H9 (cell line): Measurements from ENCODE around the gene GNAT3. TPM values are rescaled to one million over a fixed set of nuclear protein-coding genes. Genes with fewer than 3 reads are reported as not detected.

Source experiments
- DNase-seq: peaks from one replicate; pipeline ENCODE4 v3.0.0-alpha.2; 2017
- H2AFZ ChIP-seq: one replicate; pipeline ENCODE4 v1.6.1; 2013; ENCODE audit warnings: mild to moderate bottlenecking, low read length, control low read depth, moderate library complexity
- H2AK5ac ChIP-seq: 2 replicates; pipeline ENCODE4 v1.6.1; 2013; ENCODE audit warnings: low read length, control low read depth, mixed read lengths; ENCODE audit not compliant: insufficient read length
- H2BK120ac ChIP-seq: one replicate; pipeline ENCODE4 v1.6.1; 2013; ENCODE audit warnings: low read depth, mild to moderate bottlenecking, low read length, control low read depth, inconsistent platforms; ENCODE audit not compliant: poor library complexity, severe bottlenecking
- H2BK12ac ChIP-seq: 2 replicates; pipeline ENCODE4 v1.6.1; 2013; ENCODE audit warnings: low read length, control low read depth, mixed read lengths, low read depth; ENCODE audit not compliant: insufficient read length
- H2BK15ac ChIP-seq: 2 replicates; pipeline ENCODE4 v1.6.1; 2013; ENCODE audit warnings: low read depth, low read length, control low read depth
- H2BK20ac ChIP-seq: one replicate; pipeline ENCODE4 v1.6.1; 2013; ENCODE audit warnings: low read depth, mild to moderate bottlenecking, low read length, control low read depth, inconsistent platforms; ENCODE audit not compliant: poor library complexity, severe bottlenecking
- H2BK5ac ChIP-seq: 2 replicates; pipeline ENCODE4 v1.6.1; 2013; ENCODE audit warnings: low read length, control low read depth, mixed read lengths; ENCODE audit not compliant: insufficient read length
- H3K14ac ChIP-seq: 2 replicates; pipeline ENCODE4 v1.6.1; 2013; ENCODE audit warnings: low read length, control low read depth; ENCODE audit not compliant: insufficient read depth
- H3K18ac ChIP-seq: 2 replicates; pipeline ENCODE4 v1.6.1; 2013; ENCODE audit warnings: low read depth, mild to moderate bottlenecking, mixed read lengths, low read length, control low read depth; ENCODE audit not compliant: insufficient read length
- H3K23ac ChIP-seq: 2 replicates; pipeline ENCODE4 v1.6.1; 2013; ENCODE audit warnings: low read length, control low read depth, mixed read lengths, low read depth; ENCODE audit not compliant: insufficient read length
- H3K23me2 ChIP-seq: 2 replicates; pipeline ENCODE4 v1.6.1; 2013; ENCODE audit warnings: low read depth, mild to moderate bottlenecking, mixed read lengths, low read length, control low read depth; ENCODE audit not compliant: insufficient read length, poor library complexity, severe bottlenecking
- H3K27ac ChIP-seq: 2 replicates; pipeline ENCODE4 v1.5.1; 2013; ENCODE audit warnings: low read length, control low read depth, mixed read lengths, low read depth; ENCODE audit not compliant: insufficient read length
- H3K27me3 ChIP-seq: 2 replicates; pipeline ENCODE4 v1.6.1; 2013; ENCODE audit warnings: low read length, control low read depth, inconsistent platforms; ENCODE audit not compliant: insufficient read depth
- H3K4ac ChIP-seq: 2 replicates; pipeline ENCODE4 v1.6.1; 2013; ENCODE audit warnings: low read depth, mild to moderate bottlenecking, control low read depth, inconsistent platforms, low read length, moderate library complexity
- H3K4me1 ChIP-seq: 2 replicates; pipeline ENCODE4 v1.6.1; 2013; ENCODE audit warnings: low read length, control low read depth, inconsistent platforms; ENCODE audit not compliant: insufficient read depth
- H3K4me2 ChIP-seq: 2 replicates; pipeline ENCODE4 v1.6.1; 2013; ENCODE audit warnings: low read length, control low read depth, mixed read lengths; ENCODE audit not compliant: insufficient read length, insufficient read depth
- H3K56ac ChIP-seq: 2 replicates; pipeline ENCODE4 v1.6.1; 2013; ENCODE audit warnings: low read depth, mild to moderate bottlenecking, mixed read lengths, low read length, control low read depth; ENCODE audit not compliant: insufficient read length
- H3K79me1 ChIP-seq: 2 replicates; pipeline ENCODE4 v1.6.1; 2013; ENCODE audit warnings: low read depth, mild to moderate bottlenecking, moderate library complexity, low read length, control low read depth, inconsistent platforms; ENCODE audit not compliant: insufficient read depth, poor library complexity, severe bottlenecking
- H3K79me2 ChIP-seq: 2 replicates; pipeline ENCODE4 v1.6.1; 2013; ENCODE audit warnings: low read length, control low read depth, inconsistent platforms; ENCODE audit not compliant: insufficient read depth
- H3K9ac ChIP-seq: 2 replicates; pipeline ENCODE4 v1.6.1; 2013; ENCODE audit warnings: low read length, control low read depth, mixed read lengths; ENCODE audit not compliant: insufficient read length; ENCODE audit errors: extremely low read depth
- H3K9me3 ChIP-seq: one replicate; pipeline ENCODE4 v1.6.1; 2013; ENCODE audit warnings: low read depth, low read length, inconsistent platforms; ENCODE audit not compliant: control insufficient read depth
- H3T11ph ChIP-seq: one replicate; pipeline ENCODE4 v1.6.1; 2013; ENCODE audit warnings: mild to moderate bottlenecking, low read length, control low read depth, inconsistent platforms
- H4K20me1 ChIP-seq: one replicate; pipeline ENCODE4 v1.6.1; 2013; ENCODE audit not compliant: control insufficient read depth, insufficient read length, insufficient read depth
- H4K5ac ChIP-seq: 2 replicates; pipeline ENCODE4 v1.6.1; 2013; ENCODE audit warnings: low read depth, mild to moderate bottlenecking, mixed read lengths, low read length, control low read depth; ENCODE audit not compliant: insufficient read length
- H4K8ac ChIP-seq: replicated peaks from 2 replicates; pipeline ENCODE4 v1.6.1; 2013; ENCODE audit warnings: low read length, control low read depth, mixed read lengths, low read depth; ENCODE audit not compliant: insufficient read length
- H4K91ac ChIP-seq: 2 replicates; pipeline ENCODE4 v1.6.1; 2013; ENCODE audit warnings: low read depth, mild to moderate bottlenecking, moderate library complexity, mixed read lengths, low read length, control low read depth; ENCODE audit not compliant: insufficient read length
- H3K27ac Mint-ChIP-seq, 3 experiments: 2 replicates in 2 of 3; 3 replicates in 1 of 3; pipeline ENCODE4 v1.8.0; 2020 to 2021; ENCODE audit warnings: mixed read lengths in 3 of 3, mild to moderate bottlenecking in 1 of 3, moderate library complexity in 1 of 3
- H3K27me3 Mint-ChIP-seq: 2 replicates; pipeline ENCODE4 v1.8.0; 2021; ENCODE audit warnings: low read depth, mild to moderate bottlenecking, moderate library complexity, mixed read lengths
- H3K36me3 Mint-ChIP-seq, 3 experiments: 2 replicates in 2 of 3; 3 replicates in 1 of 3; pipeline ENCODE4 v1.8.0; 2020 to 2021; ENCODE audit warnings: low read depth in 3 of 3, mixed read lengths in 3 of 3; ENCODE audit not compliant: insufficient read depth in 1 of 3
- H3K4me1 Mint-ChIP-seq, 2 experiments: 2 replicates each; pipeline ENCODE4 v1.8.0; 2020; ENCODE audit warnings: mixed read lengths in 2 of 2
- H3K4me3 Mint-ChIP-seq, 2 experiments: 2 replicates in 1 of 2; 3 replicates in 1 of 2; pipeline ENCODE4 v1.8.0; 2020 to 2021; ENCODE audit warnings: mild to moderate bottlenecking in 2 of 2, mixed read lengths in 2 of 2, moderate library complexity in 1 of 2
- H3K9me3 Mint-ChIP-seq, 2 experiments: 2 replicates in 1 of 2; 3 replicates in 1 of 2; pipeline ENCODE4 v1.8.0; 2020; ENCODE audit warnings: mild to moderate bottlenecking in 2 of 2, mixed read lengths in 2 of 2, moderate library complexity in 1 of 2
- CTCF ChIP-seq: fragments of 200-600 bp; sonication (generic); conservative IDR thresholded peaks from 3 replicates; pipeline ENCODE4 v1.8.0; 2021; ENCODE audit warnings: antibody characterized with exemption, mild to moderate bottlenecking
- WGBS: extraction: QIAGEN DNeasy Blood & Tissue Kit; methylation state at CpG from one replicate; pipeline ENCODE4 v1.1.7; 2013; ENCODE audit warnings: missing lambda C conversion rate, low lambda C conversion rate, mixed read lengths; ENCODE audit not compliant: insufficient read length; ENCODE audit errors: extremely low coverage; 5-methylcytosine and 5-hydroxymethylcytosine counted together
- total RNA-seq: library from RNA; stranded (reverse); gene quantifications from 2 replicates; pipeline ENCODE4 v1.2.1, GENCODE V29; 2021

Gene GNAT3
- total RNA-seq, 1 experiment from 2014 or later, result not detected

GRCh38 chr7:80508440-80508839, 3.4 kb downstream of the GNAT3 start:
- no peak overlapping the region for H4K5ac ChIP-seq
- H2BK12ac ChIP-seq, result no peak overlapping the region
- Mint-ChIP-seq H3K9me3 (no peaks in the 10 kb centered on the region; a peak in 1 of 5 replicates), H3K27ac (no peak overlapping the region), H3K27me3 (no peaks in the 10 kb centered on the region), H3K4me3 (no peak overlapping the region), H3K36me3 (no peaks in the 10 kb centered on the region), H3K4me1 (no peaks in the 10 kb centered on the region)
- no peak overlapping the region for H3T11ph ChIP-seq
- H3K56ac ChIP-seq, result no peak overlapping the region
- DNase-seq, result no peak
- no peaks in the 10 kb centered on the region for H3K9me3 ChIP-seq
- no peak overlapping the region for H4K8ac ChIP-seq
- H3K4me1 ChIP-seq, result 0 out of 2 replicates have a peak, but pooled peaks cover 3% of the 10 kb centered on the region
- H3K23me2 ChIP-seq, result no peaks in the 10 kb centered on the region
- no peak overlapping the region for H2AFZ ChIP-seq
- no peak overlapping the region for H3K18ac ChIP-seq
- no peak overlapping the region for H2BK5ac ChIP-seq
- no peak overlapping the region for H3K4ac ChIP-seq
- no peak overlapping the region for H3K4me2 ChIP-seq
- no peak overlapping the region for H2BK120ac ChIP-seq
- H3K27ac ChIP-seq, result no peak overlapping the region
- no peak overlapping the region for H2BK15ac ChIP-seq
- H3K9ac ChIP-seq, result no peak overlapping the region
- no peaks in the 10 kb centered on the region for H3K27me3 ChIP-seq
- TF ChIP-seq CTCF, result no peak
- no peak overlapping the region for H2AK5ac ChIP-seq
- no peaks in the 10 kb centered on the region for H3K79me2 ChIP-seq
- no peak overlapping the region for H3K14ac ChIP-seq
- H4K20me1 ChIP-seq, result no peaks in the 10 kb centered on the region
- no peak overlapping the region for H4K91ac ChIP-seq
- no CpG with 5 or more reads among the region's 6 CpGs for WGBS
- H3K79me1 ChIP-seq, result no peaks in the 10 kb centered on the region
- H3K23ac ChIP-seq, result no peak overlapping the region
- H2BK20ac ChIP-seq, result no peak overlapping the region
